Stomach (tissue), 9 donors: ENCODE results near the gene CBX2. TPM values are rescaled to one million over a fixed set of nuclear protein-coding genes. Genes with fewer than 3 reads are reported as not detected.
A peak's percentile ranks its signal among the peaks of the same experiment; 100 is the strongest.

Experiments
- DNase-seq, 2 donors: peaks; one replicate each; pipeline versions ENCODE4 v3.0.0 to v3.0.0-alpha.2; 2013 to 2019
- H3K27ac ChIP-seq, 5 donors: fragments of 200-600 bp in 4 of 5; sonication (generic) in 4 of 5; one replicate each; pipeline ENCODE4 v1.5.1; 2013 to 2019; ENCODE audit warnings: mild to moderate bottlenecking in 1 of 5, moderate library complexity in 1 of 5
- H3K27me3 ChIP-seq, 3 donors: fragments of 200-600 bp; sonication (generic); one replicate each; pipeline ENCODE4 v1.5.1; 2017 to 2019; ENCODE audit warnings: mixed run types in 1 of 3
- H3K36me3 ChIP-seq, 4 donors: fragments of 200-600 bp; sonication (generic); 1 replicate in 3 of 4; 2 replicates in 1 of 4; pipeline ENCODE4 v1.5.1; 2016 to 2019
- H3K4me1 ChIP-seq, 4 donors: fragments of 200-600 bp; sonication (generic); one replicate each; pipeline ENCODE4 v1.5.1; 2016 to 2019
- H3K4me3 ChIP-seq, 4 donors: fragments of 200-600 bp; sonication (generic) in 3 of 4; one replicate each; pipeline ENCODE4 v1.5.1; 2016 to 2019; ENCODE audit warnings: mild to moderate bottlenecking in 1 of 4
- H3K9me3 ChIP-seq, 4 donors: fragments of 200-600 bp; sonication (generic); one replicate each; pipeline ENCODE4 v1.5.1; 2016 to 2019
- EP300 ChIP-seq: sonication (generic); formaldehyde crosslinking; IDR thresholded peaks from one replicate; pipeline ENCODE4 v1.6.1; 2017; ENCODE audit warnings: antibody characterized with exemption
- POLR2A ChIP-seq, 4 donors: fragments of 450-650 bp; IDR thresholded peaks; one replicate each; pipeline ENCODE4 v1.6.1; 2016; ENCODE audit warnings: antibody characterized with exemption in 4 of 4, control low read depth in 2 of 4, mild to moderate bottlenecking in 1 of 4, moderate library complexity in 1 of 4
- POLR2AphosphoS5 ChIP-seq, 3 donors: sonication (generic); formaldehyde crosslinking; IDR thresholded peaks; one replicate each; pipeline ENCODE4 v1.6.1; 2016; ENCODE audit warnings: antibody characterized with exemption in 3 of 3
- WGBS, 5 donors: extraction: QIAGEN DNeasy Blood & Tissue Kit in 3 of 5; methylation state at CpG; one replicate each; pipeline versions ENCODE4 v1.1.5 to v1.1.7; 2013 to 2018; 5-methylcytosine and 5-hydroxymethylcytosine counted together
- intact Hi-C: fragments of 100-400 bp; cut with DNase I; formaldehyde crosslinking; loops from one replicate; pipeline ENCODE4 v1.15.1; 2023; ENCODE audit warnings: low total_unique reads
- polyA plus RNA-seq, 3 donors: library from polyadenylated mRNA; stranded (reverse); fragments of 200-250 nt; gene quantifications; one replicate each; pipeline ENCODE4 v1.2.3, GENCODE V29; 2013
- total RNA-seq, 5 donors: library from RNA; depleted of rRNA; stranded (reverse); fragments of >200 nt; gene quantifications; one replicate each; pipeline versions ENCODE4 v1.1.0 to v1.2.3, GENCODE V29; 2014 to 2016
- TF ChIP-seq, protein P1 (sequence below), 7 experiments: fragments of 450-650 bp in 4 of 7; fragments of 200-600 bp in 3 of 7; sonication (generic) in 3 of 7; IDR thresholded peaks; one replicate each; pipeline ENCODE4 v1.5.1; 2016 to 2019; ENCODE audit warnings: antibody characterized with exemption in 7 of 7, control low read depth in 2 of 7, mild to moderate bottlenecking in 1 of 7
- donor health status: healthy with polysubstance abuse.
- donor health status: Bipolar disorder and iron deficiency.
- donor health status: healthy.

CBX2 gene
- total and polyA plus RNA-seq, 8 donors: under 0.01 to 1.3 (median 1.0) TPM; not detected in 3

DNA sequence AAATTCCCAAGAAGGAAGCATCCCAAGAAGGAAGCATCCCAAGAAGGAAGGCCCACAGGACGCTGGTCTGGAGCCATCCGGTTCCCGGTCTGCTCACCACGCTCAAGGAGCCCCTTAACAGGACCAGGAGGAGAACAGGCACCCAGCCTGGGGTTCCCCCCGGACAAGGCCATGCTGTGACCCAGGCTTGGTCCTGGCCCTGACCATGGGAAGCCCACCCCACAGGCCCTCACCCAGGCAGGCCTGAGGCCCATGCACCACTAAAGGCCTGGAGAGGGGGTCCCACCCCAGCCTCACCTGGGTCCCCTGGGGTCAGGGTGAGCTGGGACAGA is 47.5 kb upstream of the CBX2 start:
- 85 to 99% (median 95%) methylated on average over 5 of the region's 5 CpGs for WGBS, 5 donors
- Histone ChIP-seq H3K36me3 (no peaks in the 10 kb centered on the region), H3K4me1 (peaks cover 0 to 24% (median 15%) of the 10 kb centered on the region in 4 donors), H3K9me3 (no peaks in the 10 kb centered on the region), H3K27me3 (no peaks in the 10 kb centered on the region), H3K27ac (no peak overlapping the region), H3K4me3 (no peak overlapping the region)
- TF ChIP-seq, protein P1, sequence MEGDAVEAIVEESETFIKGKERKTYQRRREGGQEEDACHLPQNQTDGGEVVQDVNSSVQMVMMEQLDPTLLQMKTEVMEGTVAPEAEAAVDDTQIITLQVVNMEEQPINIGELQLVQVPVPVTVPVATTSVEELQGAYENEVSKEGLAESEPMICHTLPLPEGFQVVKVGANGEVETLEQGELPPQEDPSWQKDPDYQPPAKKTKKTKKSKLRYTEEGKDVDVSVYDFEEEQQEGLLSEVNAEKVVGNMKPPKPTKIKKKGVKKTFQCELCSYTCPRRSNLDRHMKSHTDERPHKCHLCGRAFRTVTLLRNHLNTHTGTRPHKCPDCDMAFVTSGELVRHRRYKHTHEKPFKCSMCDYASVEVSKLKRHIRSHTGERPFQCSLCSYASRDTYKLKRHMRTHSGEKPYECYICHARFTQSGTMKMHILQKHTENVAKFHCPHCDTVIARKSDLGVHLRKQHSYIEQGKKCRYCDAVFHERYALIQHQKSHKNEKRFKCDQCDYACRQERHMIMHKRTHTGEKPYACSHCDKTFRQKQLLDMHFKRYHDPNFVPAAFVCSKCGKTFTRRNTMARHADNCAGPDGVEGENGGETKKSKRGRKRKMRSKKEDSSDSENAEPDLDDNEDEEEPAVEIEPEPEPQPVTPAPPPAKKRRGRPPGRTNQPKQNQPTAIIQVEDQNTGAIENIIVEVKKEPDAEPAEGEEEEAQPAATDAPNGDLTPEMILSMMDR (IDR thresholded peaks at IDR 0.05): no peak
- TF ChIP-seq POLR2A (IDR thresholded peaks at IDR 0.05) (no peak), EP300 (no peak), POLR2AphosphoS5 (IDR thresholded peaks at IDR 0.05) (no peak)
- intact Hi-C loops: no loop called here
- no peak for DNase-seq

DNA sequence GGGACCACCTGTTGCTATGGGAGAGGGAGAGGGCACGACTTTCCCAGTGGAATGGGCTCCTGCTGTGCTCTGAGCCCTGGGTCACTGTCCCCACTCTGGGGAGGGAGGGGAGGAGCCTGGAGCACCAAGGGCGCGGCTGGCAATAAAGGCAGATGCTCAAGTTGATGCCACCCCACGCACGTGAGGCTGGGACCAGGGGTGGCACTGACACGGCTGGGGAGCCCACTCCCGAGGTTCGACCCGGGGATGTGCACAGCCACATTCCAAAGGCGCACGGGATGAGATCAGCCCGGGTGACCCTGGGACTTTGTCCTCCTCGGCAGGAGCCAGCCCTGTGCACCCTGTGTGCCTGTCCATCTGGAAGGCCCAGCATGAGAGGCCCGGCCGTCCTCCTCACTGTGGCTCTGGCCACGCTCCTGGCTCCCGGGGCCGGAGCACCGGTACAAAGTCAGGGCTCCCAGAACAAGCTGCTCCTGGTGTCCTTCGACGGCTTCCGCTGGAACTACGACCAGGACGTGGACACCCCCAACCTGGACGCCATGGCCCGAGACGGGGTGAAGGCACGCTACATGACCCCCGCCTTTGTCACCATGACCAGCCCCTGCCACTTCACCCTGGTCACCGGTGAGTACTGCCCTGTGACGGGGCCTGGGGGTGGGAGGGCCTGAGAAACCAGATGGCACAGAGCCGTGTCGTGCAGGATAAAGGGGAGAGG is 47.0 kb upstream of the CBX2 start, which contains the start of gene ENPP7:
TSS of gene ENPP7 (plus strand) at position 175 of the 715 bp plus-strand sequence. CDS start at position 372, 197 bp downstream.
- Histone ChIP-seq H3K27me3 (no peaks in the 10 kb centered on the region), H3K27ac (no peak within 1 kb of the TSS), H3K4me1 (peaks cover 0 to 24% (median 15%) of the 10 kb centered on the region in 4 donors), H3K9me3 (no peaks in the 10 kb centered on the region), H3K36me3 (no peaks in the 10 kb centered on the region), H3K4me3 (no peak within 1 kb of the TSS)
- WGBS, 5 donors: 86 to 93% (median 89%) methylated on average over 14 to 33 of the region's 33 CpGs
- TF ChIP-seq EP300 (no peak), POLR2AphosphoS5 (IDR thresholded peaks at IDR 0.05) (no peak), POLR2A (IDR thresholded peaks at IDR 0.05) (no peak)
- TF ChIP-seq, protein P1 (IDR thresholded peaks at IDR 0.05): no peak
- intact Hi-C loops: no loop called here
- no peak for DNase-seq

DNA sequence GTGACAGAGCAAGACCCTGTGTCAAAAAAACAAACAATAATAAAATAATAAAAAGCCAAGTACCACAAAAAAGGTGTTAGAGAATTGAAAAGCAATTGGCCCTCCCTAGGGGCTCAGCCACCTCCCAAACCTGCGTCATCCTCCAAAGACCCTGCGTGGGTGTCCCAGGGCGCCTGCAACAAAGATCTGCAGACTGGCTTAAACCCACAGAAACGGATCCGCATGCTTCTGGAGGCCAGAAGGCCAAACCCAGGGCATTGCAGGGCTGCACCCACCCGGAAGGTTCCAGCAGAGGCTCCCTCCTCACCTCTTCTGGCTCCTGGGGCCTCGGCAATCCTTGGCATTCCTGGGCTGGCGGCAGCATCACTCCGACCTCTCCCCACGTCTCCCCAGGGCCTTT is 45.7 kb upstream of the CBX2 start:
- no peaks in the 10 kb centered on the region for H3K9me3 ChIP-seq
- H3K4me1 ChIP-seq: peaks cover 0 to 24% (median 15%) of the 10 kb centered on the region in 4 donors
- no peak for DNase-seq
- no peak overlapping the region for H3K27ac ChIP-seq
- peaks cover 0 to 4% (median 0%) of the 10 kb centered on the region in 3 donors for H3K27me3 ChIP-seq
- no peak for TF ChIP-seq POLR2A (IDR thresholded peaks at IDR 0.05)
- TF ChIP-seq EP300: no peak
- TF ChIP-seq, protein P1 (IDR thresholded peaks at IDR 0.05): no peak
- TF ChIP-seq POLR2AphosphoS5 (IDR thresholded peaks at IDR 0.05): no peak
- intact Hi-C loops: no loop called here
- H3K4me3 ChIP-seq: no peak overlapping the region
- 75 to 95% (median 93%) methylated on average over 9 to 10 of the region's 10 CpGs for WGBS, 5 donors
- no peaks in the 10 kb centered on the region for H3K36me3 ChIP-seq

DNA sequence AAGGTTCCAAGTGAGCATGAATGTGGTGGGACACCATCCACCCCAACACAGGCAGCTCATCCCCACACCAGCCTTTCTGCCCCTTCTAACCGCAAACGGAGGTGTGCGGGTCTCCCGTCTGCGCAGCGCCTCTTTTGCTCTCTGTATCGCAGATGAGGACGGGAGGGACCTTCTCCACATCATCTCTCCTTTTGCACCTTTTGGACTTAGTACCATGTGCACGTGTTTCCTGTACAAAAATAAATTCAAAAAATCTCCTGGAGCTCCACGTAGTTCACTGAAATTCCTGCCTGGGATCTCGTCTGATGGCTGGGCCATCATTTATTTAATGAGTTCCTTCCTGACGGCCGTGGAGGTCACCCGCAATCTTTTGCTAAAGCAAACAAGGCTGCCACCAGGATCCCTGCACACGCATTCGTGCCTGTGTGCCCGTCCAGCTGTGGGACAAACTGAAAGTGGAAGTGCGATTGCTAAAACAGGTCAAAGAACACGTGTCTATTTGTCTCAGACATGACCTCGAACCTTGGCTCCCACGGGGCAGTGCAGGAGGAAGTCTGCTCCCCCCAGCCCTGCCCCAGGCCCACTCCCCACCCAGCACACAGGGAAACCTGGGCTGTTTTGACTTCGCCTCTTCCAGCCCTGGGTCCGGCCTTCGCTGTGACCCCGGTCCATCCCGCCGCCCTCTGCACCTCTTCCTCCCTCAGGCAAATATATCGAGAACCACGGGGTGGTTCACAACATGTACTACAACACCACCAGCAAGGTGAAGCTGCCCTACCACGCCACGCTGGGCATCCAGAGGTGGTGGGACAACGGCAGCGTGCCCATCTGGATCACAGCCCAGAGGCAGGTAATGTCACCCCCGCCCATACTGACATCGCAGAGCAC is 44.9 kb upstream of the CBX2 start:
- peak; percentile 49 to 82 for DNase-seq
- H3K27ac ChIP-seq: peak overlapping the region in 1 of 5 donors; percentile 43
- peak in 2 of 3 donors; percentile 24 to 57 for TF ChIP-seq POLR2AphosphoS5 (IDR thresholded peaks at IDR 0.05)
- TF ChIP-seq, protein P1 (IDR thresholded peaks at IDR 0.05): no peak
- 56 to 67% (median 61%) methylated on average over 32 to 35 of the region's 35 CpGs for WGBS, 5 donors
- no peaks in the 10 kb centered on the region for H3K36me3 ChIP-seq
- peak overlapping the region in 2 of 4 donors; percentile 22 to 27 for H3K4me3 ChIP-seq
- no peaks in the 10 kb centered on the region for H3K9me3 ChIP-seq
- intact Hi-C loops: no loop called here
- peaks cover 0 to 23% (median 15%) of the 10 kb centered on the region in 4 donors for H3K4me1 ChIP-seq
- H3K27me3 ChIP-seq: peaks cover 0 to 12% (median 0%) of the 10 kb centered on the region in 3 donors
